HG03175 (cell line): Measurements from ENCODE around the gene SLFN14.
"Not testable (repeated sequence)": the region's sequence is repeated elsewhere in the genome, so short reads cannot be mapped to it uniquely, and the experiment has no call there.

Experiments
- ATAC-seq: cut with Tn5 transposase; IDR thresholded peaks from one replicate; pipeline ENCODE4 v1.9.1; 2021; ENCODE audit warnings: mild to moderate bottlenecking, moderate library complexity; ENCODE audit not compliant: unreplicated experiment

The SLFN14 gene

DNA sequence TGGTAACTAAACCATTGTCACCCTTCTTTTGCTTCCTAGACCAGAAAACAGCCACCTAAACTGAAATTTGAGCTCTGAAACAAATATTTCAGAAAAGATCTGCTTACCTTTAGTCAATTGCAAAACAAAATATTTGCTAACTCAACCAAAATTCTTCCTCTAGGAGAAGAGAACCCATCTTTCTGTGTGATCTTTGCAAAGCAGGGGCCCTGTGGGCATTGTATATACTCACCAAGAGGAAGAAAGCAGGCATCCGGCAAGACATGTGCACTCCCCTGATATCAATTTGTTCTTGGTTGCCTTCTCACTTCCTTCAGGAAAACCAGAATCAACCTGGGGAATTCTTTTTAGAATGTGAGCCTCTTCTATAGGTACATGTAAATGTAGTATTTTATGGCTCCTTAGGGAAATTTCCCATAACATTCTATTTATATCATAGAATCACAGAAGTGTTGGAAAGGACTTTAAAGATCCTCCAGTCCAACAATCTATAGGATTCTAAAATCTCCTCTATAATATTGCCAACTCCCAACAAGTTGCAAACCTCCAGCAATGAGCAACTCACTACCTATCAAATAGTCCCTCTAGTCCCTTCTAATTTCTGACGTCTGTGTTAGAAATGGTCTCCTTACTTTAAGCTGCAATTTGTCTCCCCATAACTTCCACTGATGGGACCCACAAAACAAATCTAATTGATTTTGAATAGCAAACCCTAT, 966 bp downstream of the SLFN14 start:
- ATAC-seq: no peak

DNA sequence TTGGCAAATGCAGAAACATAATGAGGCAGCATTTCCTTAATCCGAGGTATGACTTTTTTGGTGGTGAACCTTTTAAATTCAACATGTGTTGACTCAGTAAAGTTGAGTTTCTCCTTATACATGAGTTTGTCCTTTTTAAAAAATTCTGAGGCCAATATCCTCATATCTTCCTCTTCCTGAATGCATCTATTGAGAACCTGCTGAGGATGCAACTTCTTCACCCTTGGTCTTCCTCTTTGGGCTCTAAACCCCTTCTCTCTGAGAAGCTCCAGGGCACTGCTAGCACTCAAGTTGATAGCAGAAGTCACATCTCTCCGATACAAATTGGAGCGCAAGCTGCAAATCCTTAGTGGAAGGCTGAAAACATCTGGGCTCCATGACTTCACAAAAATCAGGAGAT, 3.3 kb downstream of the SLFN14 start:
- ATAC-seq: no peak

DNA sequence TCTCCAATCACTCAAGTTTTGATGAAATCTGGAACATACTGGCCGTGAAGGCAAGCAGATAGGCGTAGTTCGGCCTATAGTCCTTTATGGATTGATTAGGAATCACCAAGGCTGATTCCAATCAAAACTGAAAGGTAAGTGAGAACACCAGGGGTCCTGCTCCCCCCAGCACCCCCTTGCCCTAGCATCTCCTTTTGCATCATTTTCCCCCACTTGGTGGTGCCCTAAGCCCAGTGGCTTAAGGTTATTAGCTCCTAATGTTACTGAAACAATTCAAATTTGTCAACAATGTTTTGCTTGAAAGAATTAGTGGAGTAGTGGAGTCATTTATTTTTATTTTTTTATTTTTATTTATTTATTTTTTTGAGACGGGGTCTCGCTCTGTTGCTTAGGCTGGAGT, 4.9 kb downstream of the SLFN14 start:
- ATAC-seq: no peak

DNA sequence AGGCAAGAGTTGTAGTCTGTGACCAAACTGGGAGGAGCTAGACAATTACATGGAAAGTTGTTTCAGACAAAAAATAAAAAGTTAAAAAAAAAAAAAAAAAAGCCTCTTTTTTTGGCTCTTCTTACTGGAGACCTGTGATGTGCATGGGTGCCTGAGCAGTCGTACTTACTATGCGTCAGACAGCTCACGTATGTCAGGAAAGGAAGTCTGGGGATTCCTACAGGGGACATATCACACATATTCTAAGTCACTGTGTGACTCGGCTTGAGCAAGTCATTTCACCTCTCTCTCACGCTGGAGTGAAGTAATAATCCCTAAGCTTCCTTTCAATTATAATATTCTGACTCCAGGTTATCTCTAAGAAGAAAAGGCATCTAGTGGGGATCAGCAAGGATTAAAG, 6.0 kb downstream of the SLFN14 start:
- ATAC-seq: no peak

DNA sequence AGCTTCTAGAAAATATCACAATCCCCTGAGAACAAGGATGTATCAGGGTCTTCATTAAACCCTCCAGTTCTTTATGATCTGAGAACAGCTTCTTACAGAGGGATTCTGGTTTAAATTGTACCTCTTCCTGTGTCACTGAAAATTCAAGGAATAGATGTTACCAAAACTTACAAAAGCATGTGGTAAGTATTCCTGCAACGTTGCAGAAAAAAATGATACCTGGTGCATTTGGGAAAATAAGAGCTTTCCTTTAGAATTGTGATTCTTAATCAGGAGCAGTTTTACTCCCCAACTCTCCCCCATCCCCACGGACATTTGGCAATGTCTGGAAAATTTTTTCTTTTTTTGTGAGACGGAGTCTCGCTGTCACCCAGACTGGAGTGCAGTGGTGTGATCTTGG, 7.3 kb downstream of the SLFN14 start:
- no peak for ATAC-seq

DNA sequence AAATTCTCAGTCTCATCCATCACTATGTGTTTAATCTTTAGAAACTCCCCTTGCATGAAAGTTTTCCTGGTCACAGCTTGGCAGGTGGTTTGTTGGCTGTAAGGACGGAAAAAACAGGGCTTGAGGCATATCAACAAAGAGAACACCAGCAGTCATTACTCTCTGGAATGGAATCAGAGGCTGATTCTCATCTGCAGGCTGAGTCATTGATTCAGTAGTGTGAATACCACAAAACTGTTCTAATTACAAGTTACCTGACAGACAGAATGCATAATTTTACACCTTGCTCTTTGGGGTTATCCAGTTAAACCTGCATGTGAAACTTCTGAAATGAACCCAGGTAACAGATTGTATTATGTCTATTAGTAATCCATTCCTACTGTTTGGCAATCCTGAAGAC, 11.6 kb downstream of the SLFN14 start:
- no peak for ATAC-seq

DNA sequence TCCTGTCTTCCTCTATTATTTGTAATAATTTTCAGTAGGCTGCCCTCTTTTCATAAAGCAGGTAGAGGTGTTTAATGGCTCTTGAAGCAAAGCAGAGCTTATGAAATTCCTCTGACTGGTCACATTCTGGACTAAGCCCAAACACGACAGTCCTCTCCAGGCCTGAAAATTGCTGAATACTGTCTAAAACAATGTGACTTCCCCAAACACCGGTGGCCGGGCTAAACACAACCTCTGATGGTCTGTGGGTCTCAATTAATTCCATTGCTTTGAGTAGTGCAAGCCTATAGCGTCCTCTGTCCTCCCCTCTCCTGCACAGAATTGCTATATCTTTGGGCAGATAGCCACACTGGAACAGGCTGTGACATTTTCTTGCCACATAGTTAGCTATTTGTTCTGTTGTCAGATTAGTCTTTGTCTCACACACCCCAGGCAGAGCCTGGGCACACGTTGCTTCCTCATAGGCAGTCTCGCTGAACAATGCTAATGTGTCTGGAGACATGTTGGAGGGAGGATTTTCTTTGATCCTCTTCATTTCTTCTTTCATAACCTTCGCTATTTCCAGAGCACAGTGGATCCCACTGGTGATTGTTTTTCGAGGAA, 12.3 kb downstream of the SLFN14 start:
- ATAC-seq: no peak

DNA sequence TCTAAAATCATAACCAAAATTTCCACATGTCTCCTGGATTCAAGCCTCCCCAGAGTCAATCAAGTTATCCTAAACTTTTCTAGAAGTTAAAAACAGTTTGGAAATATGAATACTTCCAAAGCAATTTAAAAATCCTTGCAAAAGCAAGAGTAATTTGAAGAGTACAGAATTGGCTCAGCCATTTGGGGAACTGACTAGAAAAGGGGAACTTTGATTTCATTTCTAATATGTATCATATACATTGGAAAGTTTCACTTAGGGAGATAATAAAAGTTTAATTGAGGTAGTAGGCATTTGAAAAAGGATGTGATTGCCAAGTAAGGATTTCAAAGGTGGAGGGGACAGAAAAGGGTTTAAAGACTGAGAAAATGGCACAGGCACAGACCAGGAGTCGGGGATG, 14.1 kb downstream of the SLFN14 start:
- ATAC-seq: no peak

DNA sequence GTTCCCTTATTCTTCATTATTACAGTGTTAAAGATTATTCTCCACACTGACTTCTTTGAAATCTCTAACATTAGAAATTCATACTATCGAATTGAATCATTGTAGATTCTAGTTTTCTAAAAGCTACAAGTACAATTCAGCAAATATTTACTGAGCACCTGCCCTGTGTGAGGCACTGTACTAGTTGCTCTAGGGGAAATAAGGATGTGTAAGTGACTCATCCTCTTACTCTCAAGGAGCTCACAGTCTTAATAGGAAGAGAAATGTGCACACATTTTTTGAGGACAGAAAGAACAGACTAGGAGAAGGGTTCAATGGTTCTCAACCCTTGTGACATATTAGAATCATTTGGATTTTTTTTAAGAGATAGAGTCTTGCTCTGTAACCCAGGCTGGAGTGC, 15.5 kb downstream of the SLFN14 start:
- no peak for ATAC-seq

DNA sequence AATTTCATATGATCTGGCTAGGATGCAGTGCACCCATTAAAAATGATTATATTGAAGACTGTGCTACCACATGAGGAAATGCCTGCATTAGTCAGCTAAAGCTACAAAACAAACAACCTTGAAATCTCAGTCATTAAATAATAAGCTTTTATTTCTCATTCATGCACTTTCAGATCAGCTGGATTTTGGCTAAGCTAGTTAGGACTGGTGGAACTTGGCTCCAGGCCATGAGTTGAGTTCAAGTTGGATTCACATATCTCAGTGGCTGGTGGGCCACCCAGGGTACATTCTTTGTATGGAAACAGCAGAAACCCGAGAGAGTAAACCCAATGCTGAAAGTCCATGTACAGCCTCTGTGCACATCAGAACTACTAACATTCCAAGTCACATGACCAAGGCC, 16.8 kb downstream of the SLFN14 start:
- ATAC-seq: no peak

DNA sequence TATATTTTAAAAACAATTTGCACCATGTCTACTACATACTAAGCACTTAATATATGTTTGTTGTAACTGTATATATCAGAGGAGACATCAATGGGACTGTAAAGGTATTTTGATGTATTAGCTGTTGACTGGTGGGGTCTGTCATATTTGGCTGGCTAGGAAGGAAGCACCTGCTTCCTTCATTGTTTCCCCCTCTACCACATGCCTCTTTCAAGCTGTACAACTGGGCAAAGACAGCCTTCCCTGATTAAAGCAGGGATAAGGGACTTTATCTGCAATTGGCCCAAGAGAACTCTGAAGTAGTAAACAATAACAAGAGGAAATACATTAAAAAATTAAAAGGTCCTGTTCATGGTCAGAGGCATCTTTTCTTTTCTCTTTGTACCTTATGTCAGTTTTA, 17.6 kb downstream of the SLFN14 start:
- ATAC-seq: no peak

DNA sequence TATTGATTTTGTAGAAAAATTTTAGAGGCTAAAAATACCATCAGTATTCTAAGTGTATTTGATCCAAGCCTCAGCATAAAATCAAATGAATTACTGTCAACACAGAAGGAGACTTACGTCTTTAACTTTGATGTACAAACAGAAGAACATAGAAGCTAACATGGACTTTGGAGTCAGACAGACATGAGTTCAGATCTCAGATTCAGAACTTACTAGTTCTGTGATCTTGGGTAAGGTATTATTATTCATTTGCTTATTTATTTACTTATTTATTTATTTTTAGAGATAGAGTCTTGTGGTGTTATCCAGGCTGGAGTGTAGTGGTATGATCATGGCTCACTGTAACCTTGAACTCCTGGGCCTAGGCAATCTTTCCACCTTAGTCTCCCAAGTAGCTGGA, 19.2 kb downstream of the SLFN14 start:
- ATAC-seq: no peak

DNA sequence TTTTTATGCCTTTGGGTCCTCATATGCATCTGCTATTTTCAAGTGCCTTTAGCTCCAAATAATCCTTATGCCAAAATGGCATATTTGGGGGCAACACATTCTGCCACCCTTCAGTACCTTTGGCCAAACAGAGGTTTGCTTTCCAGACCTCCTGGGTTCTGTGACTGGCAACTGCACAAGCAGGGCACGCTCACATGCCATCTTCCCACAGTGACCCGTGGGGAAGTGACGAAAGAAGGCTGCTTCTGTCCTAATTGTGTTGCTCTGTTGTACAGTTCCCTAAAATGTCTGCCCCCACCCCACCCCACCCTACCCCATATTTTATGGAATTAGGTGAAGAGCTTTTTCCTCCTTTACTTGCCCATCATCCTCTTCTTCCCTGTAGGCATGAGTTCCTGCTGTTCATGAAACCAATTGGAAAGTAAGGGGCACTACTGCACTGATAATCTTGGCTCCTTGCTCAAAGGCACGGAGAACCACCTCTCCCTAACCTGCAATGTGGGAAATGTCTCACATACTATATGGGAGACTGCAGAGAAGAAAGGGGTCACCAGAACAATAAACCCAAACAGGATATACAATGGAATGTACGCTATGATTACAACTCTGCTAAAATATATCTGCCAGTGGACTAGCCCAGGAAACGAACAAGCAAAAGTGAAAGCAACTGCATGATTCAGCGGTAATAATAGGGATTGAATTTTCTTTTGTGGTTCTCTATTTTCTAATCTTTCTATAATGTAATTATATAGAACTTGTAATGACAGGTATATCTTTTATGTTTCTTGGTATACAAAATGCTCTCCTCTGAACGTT, 19.8 kb downstream of the SLFN14 start:
- no peak for ATAC-seq

DNA sequence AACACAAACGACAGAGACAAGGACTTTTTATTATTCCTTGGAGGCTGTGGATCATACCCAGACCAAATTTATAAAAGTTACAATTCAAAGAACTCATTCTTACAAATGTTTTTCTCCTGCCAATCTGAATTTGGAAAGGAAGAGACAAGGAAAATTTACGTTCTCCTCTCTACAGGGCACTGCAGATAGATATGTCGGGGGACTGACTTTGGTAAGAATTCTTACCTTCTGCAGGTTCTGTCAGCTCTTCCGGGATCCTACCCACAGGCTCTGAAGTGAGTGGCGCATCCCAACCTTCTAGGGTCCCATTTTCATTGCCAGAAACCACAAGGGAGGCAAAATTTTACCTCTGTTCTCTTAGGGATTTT, 21.0 kb downstream of the SLFN14 start:
- no peak for ATAC-seq

DNA sequence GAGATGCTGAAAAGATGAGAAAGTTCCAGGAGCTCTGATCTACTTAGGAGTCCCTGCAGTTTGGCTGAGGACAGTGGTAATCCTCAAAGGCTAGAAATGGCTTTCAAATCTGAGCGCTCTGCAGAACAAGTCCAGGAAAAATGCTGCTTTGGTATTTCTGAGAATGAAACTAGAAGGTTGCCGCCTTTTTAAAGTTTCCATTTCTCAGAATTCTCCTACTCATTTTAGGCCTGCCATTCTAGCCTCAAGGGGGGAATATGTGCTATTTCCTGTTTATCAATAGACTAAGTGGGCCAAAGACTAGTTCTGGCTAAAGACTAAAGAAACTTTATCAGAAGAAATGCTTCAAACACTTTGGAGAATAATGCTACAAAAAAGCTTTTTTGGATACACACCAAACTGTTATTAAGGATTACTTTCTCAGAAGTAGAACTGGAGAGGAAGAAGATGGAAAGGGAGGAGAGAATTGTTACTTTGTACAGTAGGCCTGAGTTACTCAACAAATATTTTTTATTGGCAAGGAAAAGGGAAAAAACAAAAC, 22.9 kb downstream of the SLFN14 start, which contains the start of gene SLFN12L:
Gene SLFN12L (minus strand): TSS at position 78 of the 541 bp plus-strand sequence. CDS start 15,314 bp downstream, outside the sequence.
- ATAC-seq: no peak

DNA sequence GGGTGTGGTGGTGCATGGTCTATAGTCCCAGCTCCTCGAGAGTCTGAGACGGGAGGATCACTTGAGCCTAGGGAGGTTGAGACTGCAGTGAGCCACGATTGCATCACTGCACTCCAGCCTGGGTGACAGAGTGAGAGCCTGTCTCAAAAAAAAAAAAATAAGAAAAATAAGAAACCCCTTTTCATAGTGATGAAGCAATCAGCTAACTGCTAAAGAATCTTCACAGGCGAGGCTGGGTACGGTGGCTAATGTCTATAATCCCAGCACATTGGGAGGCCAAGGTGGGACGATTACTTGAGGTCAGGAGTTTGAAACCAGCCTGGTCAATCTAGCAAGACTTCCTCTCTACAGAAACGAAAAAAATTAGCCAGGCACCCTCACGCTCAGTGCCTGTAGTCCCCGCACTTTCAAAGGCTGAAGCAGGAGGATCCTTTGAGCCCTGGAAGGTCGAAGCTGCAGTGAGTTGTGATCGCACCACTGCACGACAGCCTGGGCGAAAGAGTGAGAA, 23.9 kb downstream of the SLFN14 start:
- ATAC-seq: no peak

DNA sequence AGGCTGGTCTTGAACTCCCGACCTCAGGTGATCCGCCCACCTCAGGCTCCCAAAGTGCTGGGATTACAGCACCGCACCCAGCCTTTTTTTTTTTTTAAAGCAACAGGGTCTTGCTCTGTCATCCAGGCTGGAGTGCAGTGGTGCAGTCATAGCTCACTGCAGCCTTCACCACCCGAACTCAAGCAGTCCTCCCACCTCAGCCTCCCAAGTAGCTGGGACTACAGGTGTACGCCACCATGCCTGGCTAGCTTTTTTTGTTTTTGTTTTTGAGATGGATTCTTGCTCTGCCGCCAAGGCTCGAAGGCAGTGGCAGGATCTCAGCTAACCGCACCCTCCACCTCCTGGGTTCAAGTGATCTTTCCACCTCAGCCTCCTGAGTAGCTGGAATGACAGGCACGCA, 25.2 kb downstream of the SLFN14 start:
- not testable (repeated sequence) for ATAC-seq

DNA sequence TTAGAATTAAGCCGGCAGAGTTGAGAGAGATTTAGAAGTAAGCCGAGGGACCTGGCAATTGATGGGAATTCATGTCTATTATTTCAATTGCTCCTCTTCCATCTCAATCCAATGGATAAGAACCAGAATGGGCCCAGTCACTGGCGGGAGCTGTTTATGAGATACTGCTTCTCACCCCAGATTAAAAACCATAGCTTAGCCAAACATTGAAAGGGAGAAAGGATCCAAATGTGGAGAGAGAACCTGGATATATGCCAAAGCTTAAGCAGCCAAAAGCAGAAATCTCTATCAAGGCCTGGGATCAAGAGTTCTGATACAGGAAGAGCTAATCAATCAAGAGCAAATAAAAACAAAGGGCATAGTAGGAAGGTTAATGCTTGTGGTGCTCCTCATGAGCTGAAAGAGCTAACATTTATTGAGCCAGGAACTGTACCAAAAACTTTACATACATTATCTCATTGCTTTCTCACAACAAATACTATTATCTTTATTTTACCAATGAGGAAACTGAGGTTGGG, 26.0 kb downstream of the SLFN14 start:
- no peak for ATAC-seq

DNA sequence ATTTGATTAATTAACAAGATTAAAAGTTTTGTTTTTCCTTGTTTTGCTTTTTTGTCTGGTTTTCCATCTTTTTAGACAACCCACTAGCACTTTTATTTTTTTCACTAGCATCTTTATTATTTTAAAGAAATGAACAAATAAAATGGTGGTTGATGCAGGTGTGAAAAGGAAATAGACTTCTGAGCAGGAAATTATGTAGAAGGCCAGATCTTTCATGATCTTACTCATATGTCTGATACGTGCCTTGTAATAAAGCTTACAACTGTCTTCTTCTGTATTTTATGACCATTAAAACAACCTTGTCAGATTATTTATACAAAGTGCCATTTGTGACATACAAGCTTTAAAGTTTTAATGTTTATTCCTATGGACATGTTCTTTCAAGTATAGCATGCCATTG, 29.5 kb downstream of the SLFN14 start:
- no peak for ATAC-seq

DNA sequence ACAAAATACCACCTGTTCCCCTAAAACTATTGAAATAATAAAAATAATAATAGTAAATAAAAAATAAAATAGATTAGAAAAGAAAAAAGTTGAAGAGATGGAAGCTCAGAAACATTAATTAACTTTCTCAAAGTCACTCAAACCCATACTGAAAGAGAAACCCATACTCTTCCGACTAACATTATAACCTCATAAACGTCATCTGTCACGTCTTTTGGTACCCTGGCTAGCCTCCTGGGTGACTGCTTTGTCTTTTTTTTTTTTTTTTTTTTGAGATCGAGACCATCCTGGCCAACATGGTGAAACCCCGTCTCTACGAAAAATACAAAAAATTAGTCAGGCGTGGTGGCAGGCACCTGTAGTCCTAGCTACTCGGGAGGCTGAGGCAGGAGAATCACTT, 30.8 kb downstream of the SLFN14 start:
- ATAC-seq: no peak

DNA sequence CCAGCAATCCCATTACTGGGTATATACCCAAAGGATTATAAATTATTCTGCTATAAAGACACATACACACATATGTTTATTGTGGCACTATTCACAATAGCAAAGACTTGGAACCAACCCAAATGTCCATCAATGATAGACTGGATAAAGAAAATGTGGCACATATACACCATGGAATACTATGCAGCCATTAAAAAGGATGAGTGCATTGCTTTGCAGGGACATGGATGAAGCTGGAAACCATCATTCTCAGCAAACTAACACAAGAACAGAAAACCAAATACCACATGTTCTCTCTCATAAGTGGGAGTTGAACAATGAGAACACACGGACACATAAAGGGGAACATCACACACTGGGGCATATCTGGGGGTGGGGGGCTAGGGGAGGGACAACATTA, 31.3 kb downstream of the SLFN14 start:
- not testable (repeated sequence) for ATAC-seq
